Measurements from ENCODE around the gene NUDC. TPM values are rescaled to one million over a fixed set of nuclear protein-coding genes. Genes with fewer than 3 reads are reported as not detected.

Gene NUDC
- total and polyA plus RNA-seq, 9 of the 15 experiments (the other 6 are each of a cell fraction or from before 2014, with no cell fraction given), result 9.8 to 234 (median 149) TPM

DNA sequence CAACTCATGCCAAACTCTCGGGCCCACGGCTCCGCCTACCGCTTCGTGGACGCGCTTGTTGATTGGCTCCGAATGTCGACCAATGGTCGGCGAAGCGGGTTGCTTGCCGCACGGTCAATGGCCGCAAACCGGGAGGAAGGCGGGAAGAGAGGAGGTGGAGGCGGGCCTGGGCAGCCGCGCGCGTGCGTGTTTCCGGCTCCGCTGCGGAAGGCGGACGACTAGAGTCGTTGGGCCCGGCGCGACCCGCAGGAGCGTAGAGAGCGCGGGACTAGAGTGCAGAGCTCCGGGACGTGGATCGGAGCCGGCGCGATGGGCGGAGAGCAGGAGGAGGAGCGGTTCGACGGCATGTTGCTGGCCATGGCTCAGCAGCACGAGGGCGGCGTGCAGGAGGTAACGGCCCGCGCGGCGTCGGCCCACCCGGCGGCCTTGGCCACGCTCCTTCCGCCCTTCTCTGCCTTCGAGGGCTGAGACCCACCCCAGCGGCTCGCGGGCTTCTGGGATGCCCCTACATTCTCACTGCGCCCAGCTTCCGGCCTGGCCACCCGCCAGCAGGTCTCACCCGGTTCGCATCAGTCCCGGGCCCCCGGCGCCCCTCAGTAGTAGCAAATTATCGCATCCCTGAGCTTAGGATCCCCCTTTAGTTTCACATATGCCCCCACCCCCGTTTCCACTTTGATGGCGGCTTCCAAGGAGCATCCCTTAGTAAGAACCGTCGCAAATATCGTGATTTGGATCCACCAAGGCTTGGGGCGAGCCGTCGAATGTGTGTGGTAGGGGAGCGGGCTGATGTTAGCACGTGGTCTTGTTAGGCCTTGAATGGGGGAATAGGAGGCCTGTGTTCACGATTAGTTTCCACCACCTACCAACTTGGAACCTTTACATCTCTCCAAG lies at the start of gene NUDC (continued):
- TF ChIP-seq ZNF165 (CRISPR knock-in tag; IDR thresholded peaks at IDR 0.05; ENCODE audit: borderline replicate concordance) (no peak), E2F1 (CRISPR knock-in tag; IDR thresholded peaks at IDR 0.05) (peak; percentile 88), SREBF2 (CRISPR knock-in tag; IDR thresholded peaks at IDR 0.05) (no peak), GTF2F1 (IDR thresholded peaks at IDR 0.05; ENCODE audit: low read depth, low read length) (peak; percentile 37; the same call in 1 of the 2 replicates), TFAP4 (CRISPR knock-in tag; IDR thresholded peaks at IDR 0.05; ENCODE audit: borderline replicate concordance) (peak; percentile 70; the same call in 1 of the 2 replicates), E2F8 (IDR thresholded peaks at IDR 0.05; ENCODE audit: low read depth, partially characterized antibody) (peak; percentile 82), ZNF583 (CRISPR knock-in tag; IDR thresholded peaks at IDR 0.05) (0 out of 2 replicates have a peak, but pooled peaks have one; percentile 36), ZBTB33 (CRISPR knock-in tag; IDR thresholded peaks at IDR 0.05) (no peak), KLF10 (CRISPR knock-in tag; IDR thresholded peaks at IDR 0.05) (no peak), POLR2AphosphoS2 (IDR thresholded peaks at IDR 0.05; ENCODE audit: low read length) (0 out of 2 replicates have a peak, but pooled peaks have one; percentile 43), MCM7 (IDR thresholded peaks at IDR 0.05) (no peak), FOXJ3 (CRISPR knock-in tag; IDR thresholded peaks at IDR 0.05) (no peak), RBM15 (IDR thresholded peaks at IDR 0.05; ENCODE audit: insufficient read depth, low read length) (no peak)
- TF ChIP-seq, protein P1, sequence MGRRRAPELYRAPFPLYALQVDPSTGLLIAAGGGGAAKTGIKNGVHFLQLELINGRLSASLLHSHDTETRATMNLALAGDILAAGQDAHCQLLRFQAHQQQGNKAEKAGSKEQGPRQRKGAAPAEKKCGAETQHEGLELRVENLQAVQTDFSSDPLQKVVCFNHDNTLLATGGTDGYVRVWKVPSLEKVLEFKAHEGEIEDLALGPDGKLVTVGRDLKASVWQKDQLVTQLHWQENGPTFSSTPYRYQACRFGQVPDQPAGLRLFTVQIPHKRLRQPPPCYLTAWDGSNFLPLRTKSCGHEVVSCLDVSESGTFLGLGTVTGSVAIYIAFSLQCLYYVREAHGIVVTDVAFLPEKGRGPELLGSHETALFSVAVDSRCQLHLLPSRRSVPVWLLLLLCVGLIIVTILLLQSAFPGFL (CRISPR knock-in tag; IDR thresholded peaks at IDR 0.05), result no peak
- TF ChIP-seq, protein P2, sequence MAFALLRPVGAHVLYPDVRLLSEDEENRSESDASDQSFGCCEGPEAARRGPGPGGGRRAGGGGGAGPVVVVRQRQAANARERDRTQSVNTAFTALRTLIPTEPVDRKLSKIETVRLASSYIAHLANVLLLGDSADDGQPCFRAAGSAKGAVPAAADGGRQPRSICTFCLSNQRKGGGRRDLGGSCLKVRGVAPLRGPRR (CRISPR knock-in tag; IDR thresholded peaks at IDR 0.05), result no peak
